NCI-H146 (cell line): Measurements from ENCODE around the gene PCED1B.
A peak's percentile ranks its signal among the peaks of the same experiment; 100 is the strongest.

Source experiments
- DNase-seq: peaks from one replicate; lab custom pipeline; 2025; lab: John Stamatoyannopoulos, UW

The PCED1B gene

DNA sequence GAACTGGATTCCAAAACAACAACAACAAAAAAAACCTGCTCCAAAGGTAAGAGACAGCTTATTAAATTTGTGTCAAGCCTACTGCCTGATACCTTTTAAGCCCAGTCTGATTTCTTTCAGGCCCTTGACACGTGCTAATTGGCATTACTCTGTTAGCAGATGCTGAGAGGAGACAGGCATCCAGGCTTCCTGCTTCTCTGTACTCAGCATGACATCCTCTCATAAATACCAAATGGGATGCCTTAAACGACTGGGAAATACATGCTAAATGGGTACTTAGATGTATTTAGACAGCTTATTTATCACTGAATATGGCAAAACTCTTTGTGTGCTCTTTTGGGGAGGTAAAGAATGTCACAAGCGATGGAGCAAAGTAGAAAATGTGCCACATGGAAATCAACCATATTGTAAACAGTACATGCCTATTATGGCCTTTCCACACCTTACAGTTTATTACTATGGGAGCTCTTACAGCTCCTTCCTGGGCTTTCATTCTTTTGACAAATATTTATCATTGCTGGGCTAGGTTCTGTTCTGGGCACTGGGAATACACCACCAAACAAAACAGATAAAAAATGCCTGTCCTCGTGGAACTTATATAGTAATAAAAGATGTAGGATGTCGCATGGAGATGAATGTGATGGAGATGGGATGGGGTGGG lies 11.5 kb upstream of the PCED1B start:
- peak; percentile 3 for DNase-seq

- DNase-seq: peak; percentile 27
Observed at GRCh38 chr12:47068539-47068938, 10.9 kb upstream of the PCED1B start.

DNA sequence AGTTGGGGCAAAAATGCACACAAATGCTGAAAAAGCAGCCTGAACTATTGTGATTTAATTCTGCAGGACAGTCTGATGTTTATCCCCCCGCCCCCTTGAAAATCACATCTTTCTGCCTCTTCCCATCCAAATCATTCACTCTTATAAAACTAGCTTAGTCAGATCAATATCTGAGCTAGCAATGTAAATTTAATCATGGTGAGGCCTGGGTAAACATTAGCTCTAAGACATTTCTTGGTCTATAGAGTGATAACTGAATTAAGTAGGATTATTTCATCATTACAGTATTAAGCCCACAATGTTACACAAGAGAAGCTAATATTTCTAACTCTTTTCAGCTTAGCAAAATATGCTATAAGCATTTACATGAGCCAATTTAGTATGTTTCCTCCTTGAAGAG lies 9.1 kb upstream of the PCED1B start:
- DNase-seq: no peak

DNA sequence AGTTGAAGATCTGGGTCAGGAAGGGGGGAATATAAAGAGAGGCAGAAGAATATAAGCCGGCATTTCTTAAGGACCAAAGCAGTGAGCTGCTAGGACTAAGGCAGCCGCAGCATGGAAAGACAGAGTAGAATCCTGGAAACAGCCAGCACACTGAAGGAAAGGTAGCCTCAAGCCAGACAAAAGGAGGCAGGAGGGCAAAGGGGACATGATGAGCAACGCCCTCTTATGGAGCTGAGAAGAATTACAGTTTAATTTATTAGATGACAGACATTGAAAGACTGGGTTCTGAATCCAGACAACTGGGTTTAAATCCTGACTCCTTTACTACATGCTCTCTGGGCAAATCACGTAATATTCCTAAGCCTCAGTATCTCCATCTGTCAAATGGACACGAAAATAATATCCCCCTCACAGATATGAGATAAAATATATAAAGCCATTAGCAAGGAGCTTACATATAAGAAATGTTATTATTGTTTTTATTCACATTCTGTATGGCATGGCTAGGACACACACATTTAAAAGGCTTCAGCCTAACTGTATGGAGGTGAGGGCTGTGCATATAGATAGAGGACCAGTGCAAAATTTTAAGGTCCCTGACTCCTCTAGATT lies 8.1 kb upstream of the PCED1B start:
- peak; percentile 26 for DNase-seq

- DNase-seq: no peak
Observed at GRCh38 chr12:47073951-47074350, 5.5 kb upstream of the PCED1B start.

DNA sequence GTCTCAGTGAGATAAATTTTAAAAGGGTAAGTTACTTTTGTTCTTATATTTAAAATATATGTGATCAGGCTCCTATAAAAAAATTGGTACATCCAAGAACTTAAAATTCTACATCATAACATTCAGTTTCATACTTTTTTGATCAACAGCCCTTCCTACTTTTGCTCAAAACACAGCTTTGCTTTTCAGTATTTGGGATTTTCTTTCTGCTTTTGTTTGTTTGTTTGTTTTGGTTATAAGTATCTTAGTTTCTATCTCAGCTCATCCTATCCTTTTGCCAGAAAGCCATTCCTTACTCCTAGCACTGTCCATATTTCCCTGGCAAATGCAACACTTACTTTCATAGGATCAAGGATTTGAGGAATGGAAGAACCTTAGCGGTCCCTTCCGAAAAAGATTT lies 4.7 kb upstream of the PCED1B start:
- DNase-seq: no peak

- no peak for DNase-seq
Observed at GRCh38 chr12:47075192-47076084, 4.0 kb upstream of the PCED1B start.

DNA sequence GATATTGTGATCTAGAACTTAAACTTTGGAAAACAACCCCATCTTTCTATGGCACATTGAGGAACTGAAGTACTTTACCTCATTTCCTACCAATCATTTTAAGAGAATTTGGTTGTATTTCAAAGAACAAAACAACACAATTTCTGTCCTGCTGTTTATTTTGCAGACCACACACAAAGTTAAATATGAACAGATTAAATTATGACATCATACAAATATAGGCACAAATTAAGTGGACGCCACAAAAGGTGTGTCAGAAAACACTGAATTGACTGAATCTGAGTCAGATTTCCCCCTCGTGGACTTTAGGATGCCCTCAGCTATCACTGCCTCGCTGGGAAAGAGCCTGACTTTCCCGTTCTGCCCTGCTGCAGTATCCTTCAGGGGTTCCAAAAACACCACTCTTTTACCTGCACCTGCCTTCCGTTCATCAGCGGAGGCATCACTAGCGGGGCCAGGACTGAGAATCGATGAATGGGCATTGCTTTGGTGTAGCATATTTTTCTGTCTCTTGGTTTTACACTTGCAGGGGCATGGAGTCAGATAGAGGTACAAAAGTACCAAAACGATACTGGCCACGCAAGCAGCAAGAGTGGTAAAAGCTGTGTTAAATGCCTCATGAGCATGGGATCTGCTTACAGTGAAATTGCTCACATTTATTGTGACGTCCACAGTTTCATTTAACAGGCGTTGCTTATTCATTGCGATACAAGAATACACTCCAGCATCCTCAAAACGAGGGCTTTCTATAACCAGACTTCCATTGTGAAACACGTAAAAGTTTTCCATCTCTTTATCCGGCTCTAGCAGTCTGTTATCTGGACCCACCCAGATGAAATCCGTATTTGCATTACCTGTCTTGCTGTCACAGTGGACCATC lies 2.0 kb upstream of the PCED1B start:
- no peak for DNase-seq

DNA sequence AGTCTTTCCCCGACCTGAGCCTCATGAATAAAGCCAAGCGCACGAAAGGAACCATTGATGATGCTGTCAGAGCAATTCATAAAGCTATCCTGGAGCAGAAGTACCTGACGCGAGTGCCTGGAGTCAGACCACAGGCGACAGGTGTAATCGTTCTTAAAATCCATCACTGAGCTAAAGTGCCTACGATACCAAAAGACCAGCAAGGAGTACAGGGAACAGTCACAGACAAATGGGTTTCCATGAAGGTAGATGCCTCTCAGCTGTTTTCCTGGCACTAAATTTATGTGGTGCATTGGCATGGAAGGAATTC lies 1.4 kb upstream of the PCED1B start:
- DNase-seq: no peak

GRCh38 chr12:47078733-47079467 lies 521 bp upstream of the PCED1B start:
- DNase-seq: peak; percentile 31

GRCh38 chr12:47079981-47080724 lies 732 bp downstream of the PCED1B start:
- DNase-seq: no peak

DNA sequence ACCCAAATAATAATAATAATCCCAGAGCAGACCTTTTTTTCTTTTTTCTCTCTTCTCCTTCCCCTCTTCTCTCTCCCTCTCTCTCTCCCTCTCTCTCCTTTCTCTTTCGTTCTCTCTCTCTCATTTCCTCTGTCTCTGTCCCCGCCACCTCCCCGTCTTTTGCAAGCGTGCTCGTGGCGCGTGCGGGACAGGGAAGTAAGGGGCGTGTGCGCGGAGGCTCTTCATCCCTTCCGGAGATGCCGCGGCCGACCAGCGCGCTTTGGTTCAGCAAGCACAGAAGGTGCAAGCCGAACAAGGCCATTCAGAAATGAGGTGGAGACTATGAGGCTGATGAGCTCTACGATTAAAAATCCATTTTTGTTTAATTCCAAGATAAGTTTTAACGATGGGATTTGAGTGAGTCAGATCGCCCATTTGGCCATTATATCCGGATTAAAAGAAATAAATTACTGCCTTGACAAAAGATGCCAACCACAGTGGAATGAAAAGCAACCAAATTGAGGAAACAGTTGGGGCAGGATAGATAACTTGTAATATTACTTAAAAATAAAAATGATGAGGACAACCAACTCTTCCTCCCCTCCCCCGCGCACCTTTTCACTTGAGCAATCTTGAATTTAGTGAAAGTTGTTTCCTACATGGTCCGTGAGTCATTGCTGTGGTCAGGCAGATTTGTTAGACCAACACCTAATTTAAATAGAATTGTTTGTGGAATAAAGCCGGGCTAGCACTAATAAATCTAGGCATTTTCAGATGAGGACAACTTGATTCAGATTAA lies 1.5 kb downstream of the PCED1B start:
- DNase-seq: no peak

- no peak for DNase-seq
Observed at GRCh38 chr12:47082283-47082682, 2.9 kb downstream of the PCED1B start.

DNA sequence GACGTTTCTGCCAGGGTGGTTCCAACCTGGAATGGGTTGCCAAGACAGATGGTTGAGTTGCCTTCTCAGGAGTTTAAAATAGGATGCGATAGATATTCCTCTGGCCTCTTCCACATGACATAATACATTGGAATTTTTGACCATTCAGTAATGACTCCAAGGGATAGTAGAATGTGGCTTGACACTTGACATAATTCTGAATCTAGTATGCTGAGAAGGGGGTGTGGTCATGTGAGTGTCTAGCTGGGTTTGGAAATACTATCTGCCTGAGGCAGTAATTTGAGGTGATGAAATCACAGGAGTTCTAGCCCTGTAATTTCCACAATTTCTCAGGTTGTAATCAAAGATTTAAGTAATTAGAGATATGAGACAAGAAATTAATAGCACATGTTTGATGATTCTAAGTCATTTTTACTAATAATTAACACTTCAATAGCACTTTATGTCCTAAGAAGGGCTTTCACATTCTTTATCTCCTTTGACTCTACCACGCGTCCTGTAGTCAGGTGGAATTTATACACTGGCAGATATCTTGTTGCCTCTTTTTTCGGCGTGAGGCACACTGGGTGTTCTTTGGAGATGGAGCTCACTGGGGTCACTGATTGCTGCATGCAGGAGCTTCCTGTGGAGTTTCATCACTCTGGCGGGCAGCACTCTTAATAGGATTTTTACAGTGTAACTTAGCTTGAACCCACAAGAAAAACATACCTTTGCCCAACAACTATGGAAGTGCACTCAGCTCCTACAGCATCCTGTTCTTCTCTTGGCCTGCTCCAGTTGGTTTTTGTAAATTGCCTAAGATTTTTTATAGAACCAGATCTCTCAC lies 3.6 kb downstream of the PCED1B start:
- DNase-seq: peak; percentile 35

GRCh38 chr12:47084172-47084571 lies 4.8 kb downstream of the PCED1B start:
- DNase-seq: no peak

- peak; percentile 68 for DNase-seq
Observed at GRCh38 chr12:47085815-47086252, 6.4 kb downstream of the PCED1B start.

DNA sequence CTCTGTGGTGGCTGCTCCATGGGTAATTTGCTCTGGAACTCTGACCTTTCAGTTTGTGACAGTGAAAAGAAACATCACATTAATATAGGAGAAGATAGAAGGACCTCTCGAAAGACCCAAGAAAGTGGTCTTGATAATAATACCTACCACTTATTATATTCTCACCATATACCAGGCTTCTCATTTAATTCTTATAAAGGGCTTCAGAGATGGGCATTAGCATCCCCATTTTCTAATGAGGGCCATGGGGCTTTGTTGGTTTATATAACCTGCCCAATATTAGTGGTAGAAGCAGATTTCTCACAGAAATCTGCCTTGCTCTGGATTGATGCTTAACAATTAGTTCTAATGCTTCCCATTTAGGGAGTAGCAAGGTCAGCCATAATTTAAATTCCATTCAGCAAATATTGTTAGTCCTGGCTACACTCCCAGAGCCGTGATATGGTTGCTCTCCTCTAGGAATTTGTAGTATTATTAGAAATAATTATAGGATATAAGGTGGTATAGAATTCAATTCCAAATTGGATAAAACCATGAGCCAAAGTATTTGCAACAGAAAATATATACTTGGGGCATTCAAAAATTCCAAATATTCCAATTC lies 7.8 kb downstream of the PCED1B start:
- DNase-seq: peak; percentile 64
